Erythroblast (primary cell): Measurements from ENCODE around the gene CDC34.

Experiments
- DNase-seq, 2 experiments: peaks; one replicate each; lab custom pipeline; 2025; lab: John Stamatoyannopoulos, UW
- GATA1 ChIP-seq: IDR thresholded peaks from 2 replicates; pipeline ENCODE4 v1.6.1; 2011; ENCODE audit warnings: low read depth, mild to moderate bottlenecking, control low read depth, low read length, moderate library complexity
- POLR2A ChIP-seq: IDR thresholded peaks from 2 replicates; pipeline ENCODE4 v1.6.1; 2011; ENCODE audit warnings: mild to moderate bottlenecking, low read length

Gene CDC34

GRCh38 chr19:531753-532560, at the start of gene CDC34:
Gene CDC34, plus strand, starts transcription at chr19:531760. Its CDS starts 172 bp downstream, at chr19:531932.
- TF ChIP-seq GATA1, result no peak
- peak; percentile 48 for TF ChIP-seq POLR2A
- peak; percentile 67 to 77 for DNase-seq

- no peak for DNase-seq
- TF ChIP-seq POLR2A, result no peak
- TF ChIP-seq GATA1, result no peak
Observed at GRCh38 chr19:482186-483041, 49.1 kb upstream of the CDC34 start.

- TF ChIP-seq POLR2A (no peak), GATA1 (no peak)
Observed at GRCh38 chr19:483332-484072, 48.1 kb upstream of the CDC34 start.

GRCh38 chr19:484494-484893, 47.1 kb upstream of the CDC34 start:
- DNase-seq, result no peak
- no peak for TF ChIP-seq POLR2A
- TF ChIP-seq GATA1, result no peak

More at GRCh38 chr19:483332-484072, 48.1 kb upstream of the CDC34 start:
- DNase-seq, result no peak

- DNase-seq, result no peak
- TF ChIP-seq POLR2A, result no peak
- TF ChIP-seq GATA1, result no peak
Observed at GRCh38 chr19:485077-485476, 46.5 kb upstream of the CDC34 start.

- no peak for TF ChIP-seq POLR2A
- no peak for TF ChIP-seq GATA1
- DNase-seq, result no peak
Observed at GRCh38 chr19:485583-486236, 45.9 kb upstream of the CDC34 start.

GRCh38 chr19:488505-489417, 42.8 kb upstream of the CDC34 start:
- TF ChIP-seq POLR2A (peak; percentile 87), GATA1 (no peak)
- peak; percentile 97 to 98 for DNase-seq

- TF ChIP-seq GATA1 (no peak), POLR2A (no peak)
- DNase-seq, result peak; percentile 72 to 73
Observed at GRCh38 chr19:489418-490196, 42.0 kb upstream of the CDC34 start.

- no peak for TF ChIP-seq GATA1
- TF ChIP-seq POLR2A, result no peak
- peak; percentile 70 to 72 for DNase-seq
Observed at GRCh38 chr19:491146-491741, 40.3 kb upstream of the CDC34 start.

GRCh38 chr19:492091-492531, 39.4 kb upstream of the CDC34 start:
- peak; percentile 68 to 75 for DNase-seq
- TF ChIP-seq GATA1, result no peak

- TF ChIP-seq POLR2A, result no peak
- no peak for TF ChIP-seq GATA1
- no peak for DNase-seq
Observed at GRCh38 chr19:493391-494170, 38.0 kb upstream of the CDC34 start.
